OCI-LY7 (cell line): ENCODE results near the gene AMPH. TPM values are rescaled to one million over a fixed set of nuclear protein-coding genes. Genes with fewer than 3 reads are reported as not detected.
"Not testable (repeated sequence)": the region's sequence is repeated elsewhere in the genome, so short reads cannot be mapped to it uniquely, and the experiment has no call there.

Source experiments
- BruUV-seq: library from RNA; stranded (reverse); fragments of 400-500 nt; replicated peaks from 2 replicates; lab custom pipeline; 2021; lab: Mats Ljungman, UMichigan
- CTCF ChIA-PET: fragments of 300-600 bp; sonication (Branson Sonifier 250); formaldehyde crosslinking; loops from one replicate; lab custom pipeline; 2022; ENCODE audit warnings: antibody characterized with exemption; ENCODE audit not compliant: unreplicated experiment; lab: Charles Lee
- POLR2A ChIA-PET: fragments of 300-600 bp; sonication (Branson Sonifier 250); formaldehyde crosslinking; loops from one replicate; lab custom pipeline; 2022; ENCODE audit warnings: antibody characterized with exemption; lab: Charles Lee
- DNase-seq: peaks from one replicate; pipeline ENCODE4 v3.0.0-alpha.2; 2015; ENCODE audit warnings: low spot score
- H2AFZ ChIP-seq: fragments of 200-600 bp; sonication (generic), shearing (Covaris generic); 2 replicates; pipeline ENCODE4 v1.6.1; 2014; ENCODE audit warnings: mild to moderate bottlenecking, antibody characterized with exemption, low read length, moderate library complexity
- H3K27ac ChIP-seq: fragments of 200-600 bp; sonication (generic); 2 replicates; pipeline ENCODE4 v1.5.1; 2014; ENCODE audit warnings: mixed run types, low read depth, mild to moderate bottlenecking, moderate library complexity, low read length, inconsistent platforms; ENCODE audit not compliant: poor library complexity, severe bottlenecking
- H3K36me3 ChIP-seq: fragments of 200-600 bp; sonication (generic); 2 replicates; pipeline ENCODE4 v1.6.1; 2014; ENCODE audit warnings: mild to moderate bottlenecking, antibody characterized with exemption, low read length, moderate library complexity, mixed read lengths; ENCODE audit not compliant: insufficient read depth
- H3K4me1 ChIP-seq: fragments of 200-600 bp; sonication (generic); 2 replicates; pipeline ENCODE4 v1.5.1; 2014; ENCODE audit warnings: mild to moderate bottlenecking, low read length; ENCODE audit not compliant: insufficient read depth, poor library complexity, severe bottlenecking
- H3K4me2 ChIP-seq: fragments of 200-600 bp; sonication (generic); 2 replicates; pipeline ENCODE4 v1.6.1; 2014; ENCODE audit warnings: mild to moderate bottlenecking, low read length
- H3K4me3 ChIP-seq: fragments of 200-600 bp; sonication (generic); 2 replicates; pipeline ENCODE4 v1.5.1; 2014; ENCODE audit warnings: mild to moderate bottlenecking, low read depth, low read length; ENCODE audit not compliant: poor library complexity, severe bottlenecking
- H3K79me2 ChIP-seq: fragments of 200-600 bp; sonication (generic); 2 replicates; pipeline ENCODE4 v1.6.1; 2016; ENCODE audit warnings: low read depth, mild to moderate bottlenecking, low read length, moderate library complexity, mixed read lengths; ENCODE audit not compliant: insufficient read depth
- H3K9me2 ChIP-seq: fragments of 200-600 bp; sonication (generic); 2 replicates; pipeline ENCODE4 v1.6.1; 2016; ENCODE audit warnings: mild to moderate bottlenecking, low read length, mixed read lengths; ENCODE audit not compliant: insufficient read depth
- H3K9me3 ChIP-seq: fragments of 200-600 bp; sonication (generic); 2 replicates; pipeline ENCODE4 v1.6.1; 2014; ENCODE audit warnings: mild to moderate bottlenecking, mixed run types, low read length, mixed read lengths
- H4K20me1 ChIP-seq: fragments of 200-600 bp; sonication (generic); 2 replicates; pipeline ENCODE4 v1.6.1; 2014; ENCODE audit warnings: mild to moderate bottlenecking, antibody characterized with exemption, low read length, moderate library complexity, mixed read lengths; ENCODE audit not compliant: insufficient read depth
- CTCF ChIP-seq: fragments of 200-600 bp; sonication (generic); conservative IDR thresholded peaks from 2 replicates; pipeline ENCODE4 v1.5.1; 2014; ENCODE audit warnings: mild to moderate bottlenecking, antibody characterized with exemption, low read length, moderate library complexity, mixed read lengths
- intact Hi-C: fragments of 100-400 bp; cut with micrococcal nuclease; formaldehyde crosslinking; loops from one replicate; pipeline ENCODE4 v1.10.0; 2022; ENCODE audit not compliant: unreplicated experiment
- total RNA-seq, 2 experiments: library from RNA; depleted of rRNA in 1 of 2; stranded (reverse); fragments of >200 nt in 1 of 2; shearing (Covaris generic) in 1 of 2; gene quantifications; 2 replicates each; pipeline ENCODE4 v1.2.3, GENCODE V29; 2014 to 2022

The AMPH gene
- total RNA-seq, 2 experiments from 2014 or later = not detected

- H3K4me3 ChIP-seq, H3K36me3 ChIP-seq, intact Hi-C loops, H4K20me1 ChIP-seq, H2AFZ ChIP-seq, POLR2A ChIA-PET, BruUV-seq, H3K4me2 ChIP-seq, H3K9me2 ChIP-seq, H3K9me3 ChIP-seq: not testable (repeated sequence)
- peaks cover 10% of the 10 kb centered on the region; the same call in 1 of the 2 replicates for H3K79me2 ChIP-seq
- DNase-seq = peak; percentile 67
- H3K27ac ChIP-seq = peak overlapping the region; percentile 65
- peaks cover 54% of the 10 kb centered on the region for H3K4me1 ChIP-seq
- TF ChIP-seq CTCF = peak; percentile 74
- CTCF ChIA-PET = interaction anchor here (1.1 to 1.6 kb wide), 2 partner anchors 10 to 19 kb away, joined by 4 read pairs; no protein-coding TSS in a partner anchor
Observed at GRCh38 chr7:38354271-38354851, 276.8 kb downstream of the AMPH start.

GRCh38 chr7:38353431-38353881 is 277.7 kb downstream of the AMPH start:
- CTCF ChIA-PET = interaction anchor here (1.6 kb wide), 1 partner anchor 18 kb away, joined by 4 read pairs; no protein-coding TSS in a partner anchor
- H3K9me3 ChIP-seq, H3K36me3 ChIP-seq, BruUV-seq, H2AFZ ChIP-seq, intact Hi-C loops, H3K9me2 ChIP-seq, POLR2A ChIA-PET, H4K20me1 ChIP-seq, H3K79me2 ChIP-seq: not testable (repeated sequence)
- Histone ChIP-seq H3K27ac (peak overlapping the region; percentile 65), H3K4me1 (peaks cover 47% of the 10 kb centered on the region), H3K4me2 (peak overlapping the region; percentile 48), H3K4me3 (peak overlapping the region; percentile 25)
- DNase-seq = peak; percentile 33

- H4K20me1 ChIP-seq = no peaks in the 10 kb centered on the region
- peaks cover 24% of the 10 kb centered on the region; the same call in 1 of the 2 replicates for H3K79me2 ChIP-seq
- H3K27ac ChIP-seq = no peak overlapping the region
- no peaks in the 10 kb centered on the region for H3K36me3 ChIP-seq
- H3K4me1 ChIP-seq = peaks cover 42% of the 10 kb centered on the region
- TF ChIP-seq CTCF = no peak
- H3K9me2 ChIP-seq = no peaks in the 10 kb centered on the region
- intact Hi-C loops = no loop called here
- no peak overlapping the region for H2AFZ ChIP-seq
- POLR2A ChIA-PET = interaction anchor here (0.6 to 0.7 kb wide), 2 partner anchors 11 to 1102 kb away, joined by 3 read pairs; no protein-coding TSS in a partner anchor
- peak overlapping the region; percentile 87 for H3K4me2 ChIP-seq
- CTCF ChIA-PET = no interaction called here
- peak overlapping the region; percentile 63 for H3K4me3 ChIP-seq
- no TSS peak for BruUV-seq
- H3K9me3 ChIP-seq = no peaks in the 10 kb centered on the region
- DNase-seq = no peak
Observed at GRCh38 chr7:38351601-38352000, 279.6 kb downstream of the AMPH start.

GRCh38 chr7:38350777-38351176 is 280.4 kb downstream of the AMPH start:
- BruUV-seq, intact Hi-C loops, H4K20me1 ChIP-seq, H3K9me2 ChIP-seq, DNase-seq, H3K36me3 ChIP-seq, H3K9me3 ChIP-seq: not testable (repeated sequence)
- H3K79me2 ChIP-seq = peaks cover 24% of the 10 kb centered on the region; the same call in 1 of the 2 replicates
- H3K4me3 ChIP-seq = peak overlapping the region; percentile 63
- ChIA-PET POLR2A (interaction anchor here (0.7 kb wide), 1 partner anchor 1102 kb away, joined by 3 read pairs; no protein-coding TSS in a partner anchor), CTCF (interaction anchor here (0.6 kb wide), 1 partner anchor 18 kb away, joined by 3 read pairs; no protein-coding TSS in a partner anchor)
- peaks cover 49% of the 10 kb centered on the region for H3K4me1 ChIP-seq
- peak overlapping the region; percentile 79 for H3K27ac ChIP-seq
- peak overlapping the region; percentile 72; the same call in 1 of the 2 replicates for H2AFZ ChIP-seq
- peak overlapping the region; percentile 87 for H3K4me2 ChIP-seq
